Measurements from ENCODE around the gene KDM4B.

KDM4B gene

DNA sequence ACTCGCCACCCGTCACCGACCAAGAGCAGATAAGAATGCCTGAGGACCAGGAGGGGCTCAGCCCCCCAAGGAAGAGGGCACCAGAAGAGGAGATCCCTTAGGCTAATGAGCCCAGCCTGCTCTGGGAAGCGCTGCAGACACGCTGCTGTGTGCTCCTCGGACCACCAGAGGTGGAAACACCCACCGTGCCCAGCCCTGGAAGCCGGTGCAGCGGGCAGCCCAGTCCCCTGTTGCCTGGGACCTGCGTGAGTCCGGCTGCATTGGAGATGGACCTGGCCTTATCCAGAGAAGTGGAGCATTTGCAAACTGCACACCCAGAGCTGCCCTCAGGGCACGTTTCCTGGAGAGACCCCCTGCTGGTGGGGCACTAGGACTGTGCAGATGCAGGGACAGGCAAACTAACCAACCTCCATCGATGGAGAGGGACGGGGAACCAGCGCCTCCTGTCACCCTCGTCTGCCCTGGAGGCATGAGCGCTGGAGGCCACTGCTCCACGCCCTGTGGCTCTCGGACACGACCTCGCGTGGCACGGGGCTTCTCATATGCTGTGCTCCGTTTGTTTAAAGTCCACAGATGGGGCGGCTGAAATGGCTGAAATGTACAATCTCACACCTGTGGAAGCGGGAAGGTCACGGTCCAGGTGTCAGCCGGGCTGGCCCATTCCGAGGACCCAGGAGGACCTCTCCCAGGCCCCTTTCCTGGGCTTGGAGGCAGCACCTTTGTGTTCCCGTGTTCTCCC lies 153.9 kb downstream of the KDM4B start:
- no peak overlapping the region for H3K27ac ChIP-seq (replicated peaks)
- H3K4me3 ChIP-seq (replicated peaks; ENCODE audit: insufficient read depth, low read length): no peak overlapping the region
- no peak for DNase-seq (ENCODE audit: low read depth in 1 of 2, low spot score in 1 of 2)
- TF ChIP-seq SPI1 (IDR thresholded peaks at IDR 0.05; ENCODE audit: borderline replicate concordance, low read depth) (no peak), GABPA (IDR thresholded peaks at IDR 0.05; ENCODE audit: low read depth) (no peak), POLR2AphosphoS5 (IDR thresholded peaks at IDR 0.05; ENCODE audit: low read depth) (no peak)
- TF ChIP-seq, protein P1, sequence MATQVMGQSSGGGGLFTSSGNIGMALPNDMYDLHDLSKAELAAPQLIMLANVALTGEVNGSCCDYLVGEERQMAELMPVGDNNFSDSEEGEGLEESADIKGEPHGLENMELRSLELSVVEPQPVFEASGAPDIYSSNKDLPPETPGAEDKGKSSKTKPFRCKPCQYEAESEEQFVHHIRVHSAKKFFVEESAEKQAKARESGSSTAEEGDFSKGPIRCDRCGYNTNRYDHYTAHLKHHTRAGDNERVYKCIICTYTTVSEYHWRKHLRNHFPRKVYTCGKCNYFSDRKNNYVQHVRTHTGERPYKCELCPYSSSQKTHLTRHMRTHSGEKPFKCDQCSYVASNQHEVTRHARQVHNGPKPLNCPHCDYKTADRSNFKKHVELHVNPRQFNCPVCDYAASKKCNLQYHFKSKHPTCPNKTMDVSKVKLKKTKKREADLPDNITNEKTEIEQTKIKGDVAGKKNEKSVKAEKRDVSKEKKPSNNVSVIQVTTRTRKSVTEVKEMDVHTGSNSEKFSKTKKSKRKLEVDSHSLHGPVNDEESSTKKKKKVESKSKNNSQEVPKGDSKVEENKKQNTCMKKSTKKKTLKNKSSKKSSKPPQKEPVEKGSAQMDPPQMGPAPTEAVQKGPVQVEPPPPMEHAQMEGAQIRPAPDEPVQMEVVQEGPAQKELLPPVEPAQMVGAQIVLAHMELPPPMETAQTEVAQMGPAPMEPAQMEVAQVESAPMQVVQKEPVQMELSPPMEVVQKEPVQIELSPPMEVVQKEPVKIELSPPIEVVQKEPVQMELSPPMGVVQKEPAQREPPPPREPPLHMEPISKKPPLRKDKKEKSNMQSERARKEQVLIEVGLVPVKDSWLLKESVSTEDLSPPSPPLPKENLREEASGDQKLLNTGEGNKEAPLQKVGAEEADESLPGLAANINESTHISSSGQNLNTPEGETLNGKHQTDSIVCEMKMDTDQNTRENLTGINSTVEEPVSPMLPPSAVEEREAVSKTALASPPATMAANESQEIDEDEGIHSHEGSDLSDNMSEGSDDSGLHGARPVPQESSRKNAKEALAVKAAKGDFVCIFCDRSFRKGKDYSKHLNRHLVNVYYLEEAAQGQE (IDR thresholded peaks at IDR 0.05; ENCODE audit: insufficient replicate concordance, low read depth): no peak
- TF ChIP-seq, protein P2, sequence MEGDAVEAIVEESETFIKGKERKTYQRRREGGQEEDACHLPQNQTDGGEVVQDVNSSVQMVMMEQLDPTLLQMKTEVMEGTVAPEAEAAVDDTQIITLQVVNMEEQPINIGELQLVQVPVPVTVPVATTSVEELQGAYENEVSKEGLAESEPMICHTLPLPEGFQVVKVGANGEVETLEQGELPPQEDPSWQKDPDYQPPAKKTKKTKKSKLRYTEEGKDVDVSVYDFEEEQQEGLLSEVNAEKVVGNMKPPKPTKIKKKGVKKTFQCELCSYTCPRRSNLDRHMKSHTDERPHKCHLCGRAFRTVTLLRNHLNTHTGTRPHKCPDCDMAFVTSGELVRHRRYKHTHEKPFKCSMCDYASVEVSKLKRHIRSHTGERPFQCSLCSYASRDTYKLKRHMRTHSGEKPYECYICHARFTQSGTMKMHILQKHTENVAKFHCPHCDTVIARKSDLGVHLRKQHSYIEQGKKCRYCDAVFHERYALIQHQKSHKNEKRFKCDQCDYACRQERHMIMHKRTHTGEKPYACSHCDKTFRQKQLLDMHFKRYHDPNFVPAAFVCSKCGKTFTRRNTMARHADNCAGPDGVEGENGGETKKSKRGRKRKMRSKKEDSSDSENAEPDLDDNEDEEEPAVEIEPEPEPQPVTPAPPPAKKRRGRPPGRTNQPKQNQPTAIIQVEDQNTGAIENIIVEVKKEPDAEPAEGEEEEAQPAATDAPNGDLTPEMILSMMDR (IDR thresholded peaks at IDR 0.05; ENCODE audit: insufficient read depth, low read length): no peak
- no peaks in the 10 kb centered on the region for H3K27me3 ChIP-seq (ENCODE audit: insufficient read depth, poor library complexity, severe bottlenecking)

DNA sequence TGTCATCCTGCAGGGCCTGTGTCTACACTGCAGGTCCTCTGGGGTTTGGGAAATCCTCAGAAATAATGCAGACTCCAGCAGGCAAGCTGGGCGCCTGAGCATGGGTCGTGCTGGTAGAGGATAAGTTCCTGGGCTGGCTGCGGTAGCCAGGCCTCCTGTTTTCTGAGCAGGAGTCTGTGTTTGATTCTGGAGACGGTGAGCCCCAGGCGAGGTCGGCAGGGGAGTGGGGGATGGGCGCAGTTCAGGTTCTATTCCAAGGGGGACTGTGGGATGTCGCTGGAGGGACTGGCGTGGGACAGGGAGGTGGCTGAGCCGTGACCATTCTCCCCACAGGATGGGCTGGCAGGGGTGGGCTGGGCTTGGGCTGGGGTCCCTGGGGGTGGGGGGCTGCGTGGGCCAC lies 154.7 kb downstream of the KDM4B start:
- Histone ChIP-seq H3K27me3 (ENCODE audit: insufficient read depth, poor library complexity, severe bottlenecking) (no peaks in the 10 kb centered on the region), H3K27ac (replicated peaks) (no peak overlapping the region), H3K4me3 (replicated peaks; ENCODE audit: insufficient read depth, low read length) (no peak overlapping the region)
- TF ChIP-seq GABPA (IDR thresholded peaks at IDR 0.05; ENCODE audit: low read depth) (no peak), POLR2AphosphoS5 (IDR thresholded peaks at IDR 0.05; ENCODE audit: low read depth) (no peak)
- TF ChIP-seq, protein P2 (IDR thresholded peaks at IDR 0.05; ENCODE audit: insufficient read depth, low read length): no peak
- TF ChIP-seq, protein P1 (IDR thresholded peaks at IDR 0.05; ENCODE audit: insufficient replicate concordance, low read depth): no peak
- DNase-seq (ENCODE audit: low read depth in 1 of 2, low spot score in 1 of 2): no peak

- Histone ChIP-seq H3K27ac (replicated peaks) (no peak overlapping the region), H3K4me3 (replicated peaks; ENCODE audit: insufficient read depth, low read length) (no peak overlapping the region), H3K27me3 (ENCODE audit: insufficient read depth, poor library complexity, severe bottlenecking) (no peaks in the 10 kb centered on the region)
- TF ChIP-seq SPI1 (IDR thresholded peaks at IDR 0.05; ENCODE audit: borderline replicate concordance, low read depth): no peak
- TF ChIP-seq, protein P2 (IDR thresholded peaks at IDR 0.05; ENCODE audit: insufficient read depth, low read length): no peak
- TF ChIP-seq POLR2AphosphoS5 (IDR thresholded peaks at IDR 0.05; ENCODE audit: low read depth): no peak
- TF ChIP-seq, protein P1 (IDR thresholded peaks at IDR 0.05; ENCODE audit: insufficient replicate concordance, low read depth): no peak
- no peak for TF ChIP-seq GABPA (IDR thresholded peaks at IDR 0.05; ENCODE audit: low read depth)
- no peak for DNase-seq (ENCODE audit: low read depth in 1 of 2, low spot score in 1 of 2)
These were observed 155.4 kb downstream of the KDM4B start for GRCh38 chr19:5124111-5124855.
